Loucy (cell line): Measurements from ENCODE around the gene SLC35E1.

Experiments used
- H2AFZ ChIP-seq: fragments of 200-600 bp; sonication (generic); 2 replicates; pipeline ENCODE4 v1.6.0; 2016; ENCODE audit warnings: antibody characterized with exemption, mild to moderate bottlenecking, low read length, moderate library complexity
- H3F3A ChIP-seq: fragments of 200-600 bp; 2 replicates; pipeline ENCODE4 v1.6.0; 2016; ENCODE audit warnings: antibody characterized with exemption, low read depth, mild to moderate bottlenecking
- H3K27me3 ChIP-seq: fragments of 200-600 bp; sonication (generic); 2 replicates; pipeline ENCODE4 v1.6.1; 2014; ENCODE audit warnings: low read length, mild to moderate bottlenecking; ENCODE audit not compliant: insufficient read depth, poor library complexity, severe bottlenecking
- H3K36me3 ChIP-seq: fragments of 200-600 bp; sonication (generic); 2 replicates; pipeline ENCODE4 v1.6.1; 2016; ENCODE audit warnings: low read length; ENCODE audit not compliant: insufficient read depth
- H3K4me1 ChIP-seq: fragments of 200-600 bp; sonication (generic); 2 replicates; pipeline ENCODE4 v1.5.1; 2014; ENCODE audit warnings: low read length, mild to moderate bottlenecking; ENCODE audit not compliant: insufficient read depth, poor library complexity, severe bottlenecking
- H3K4me2 ChIP-seq: fragments of 200-600 bp; sonication (generic); 2 replicates; pipeline ENCODE4 v1.6.0; 2014; ENCODE audit warnings: antibody characterized with exemption, low read length, low read depth, mild to moderate bottlenecking; ENCODE audit not compliant: poor library complexity, severe bottlenecking
- H3K4me3 ChIP-seq: fragments of 200-600 bp; sonication (generic); 2 replicates; pipeline ENCODE4 v1.5.1; 2014; ENCODE audit warnings: low read length, mild to moderate bottlenecking, mixed read lengths; ENCODE audit not compliant: poor library complexity, severe bottlenecking
- H3K79me2 ChIP-seq: fragments of 200-600 bp; sonication (generic); 2 replicates; pipeline ENCODE4 v1.6.1; 2014; ENCODE audit warnings: low read length; ENCODE audit not compliant: insufficient read depth
- H3K9ac ChIP-seq: fragments of 200-600 bp; sonication (generic); 2 replicates; pipeline ENCODE4 v1.6.0; 2014; ENCODE audit warnings: mild to moderate bottlenecking, low read depth, low read length, moderate library complexity; ENCODE audit not compliant: poor library complexity, severe bottlenecking
- H3K9me2 ChIP-seq: fragments of 200-600 bp; sonication (generic); replicated peaks from 2 replicates; pipeline ENCODE4 v1.6.1; 2016; ENCODE audit warnings: low read depth, low read length, mixed read lengths
- H3K9me3 ChIP-seq: fragments of 200-600 bp; sonication (generic); 2 replicates; pipeline ENCODE4 v1.6.1; 2014; ENCODE audit warnings: mild to moderate bottlenecking, antibody characterized with exemption, low read length, low read depth; ENCODE audit not compliant: insufficient read depth
- H4K20me1 ChIP-seq: fragments of 200-600 bp; sonication (generic); 2 replicates; pipeline ENCODE4 v1.6.0; 2014; ENCODE audit warnings: antibody characterized with exemption, low read length, mild to moderate bottlenecking; ENCODE audit not compliant: insufficient read depth, poor library complexity, severe bottlenecking
- EZH2phosphoT487 ChIP-seq: fragments of 200-600 bp; IDR thresholded peaks from 2 replicates; pipeline ENCODE4 v1.6.1; 2018; ENCODE audit warnings: antibody characterized with exemption, mild to moderate bottlenecking, moderate library complexity, borderline replicate concordance
- TF ChIP-seq, protein P1 (sequence below): fragments of 200-600 bp; sonication (generic); conservative IDR thresholded peaks from 2 replicates; pipeline ENCODE4 v1.5.1; 2014; ENCODE audit warnings: mild to moderate bottlenecking, antibody characterized with exemption, low read length

The SLC35E1 gene

DNA sequence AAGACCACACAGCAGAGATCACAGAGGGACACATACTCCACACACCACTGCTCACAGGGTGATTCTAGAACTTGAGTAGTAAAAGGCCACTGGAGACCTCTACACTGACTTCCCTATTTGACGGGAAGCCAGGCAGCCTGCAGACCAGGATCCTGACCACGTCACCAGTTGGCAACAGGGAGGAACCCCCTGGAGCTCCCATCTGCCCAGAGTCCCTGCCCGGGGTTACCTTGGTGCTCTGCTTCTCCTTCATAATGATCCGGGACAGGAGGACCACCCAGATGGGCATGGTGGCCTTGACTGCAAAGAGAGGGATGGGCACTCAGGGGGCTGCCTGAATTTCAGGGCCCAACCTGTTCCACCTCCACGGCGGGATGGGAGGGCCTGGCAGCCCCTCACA lies 932 bp downstream of the SLC35E1 start:
- peaks cover 13% of the 10 kb centered on the region for H3F3A ChIP-seq
- no peak overlapping the region; the same call in 1 of the 2 replicates for H2AFZ ChIP-seq
- peaks cover 48% of the 10 kb centered on the region for H3K4me1 ChIP-seq
- H3K4me2 ChIP-seq: peak overlapping the region; percentile 88
- peaks cover 30% of the 10 kb centered on the region; the same call in 1 of the 2 replicates for H3K36me3 ChIP-seq
- H3K9ac ChIP-seq: peak overlapping the region; percentile 78
- H3K79me2 ChIP-seq: peaks cover 86% of the 10 kb centered on the region
- H3K9me3 ChIP-seq: no peaks in the 10 kb centered on the region
- H3K27me3 ChIP-seq: no peaks in the 10 kb centered on the region
- peaks cover 28% of the 10 kb centered on the region for H4K20me1 ChIP-seq
- H3K4me3 ChIP-seq: peak overlapping the region; percentile 89
- TF ChIP-seq EZH2phosphoT487: no peak
- TF ChIP-seq, protein P1, sequence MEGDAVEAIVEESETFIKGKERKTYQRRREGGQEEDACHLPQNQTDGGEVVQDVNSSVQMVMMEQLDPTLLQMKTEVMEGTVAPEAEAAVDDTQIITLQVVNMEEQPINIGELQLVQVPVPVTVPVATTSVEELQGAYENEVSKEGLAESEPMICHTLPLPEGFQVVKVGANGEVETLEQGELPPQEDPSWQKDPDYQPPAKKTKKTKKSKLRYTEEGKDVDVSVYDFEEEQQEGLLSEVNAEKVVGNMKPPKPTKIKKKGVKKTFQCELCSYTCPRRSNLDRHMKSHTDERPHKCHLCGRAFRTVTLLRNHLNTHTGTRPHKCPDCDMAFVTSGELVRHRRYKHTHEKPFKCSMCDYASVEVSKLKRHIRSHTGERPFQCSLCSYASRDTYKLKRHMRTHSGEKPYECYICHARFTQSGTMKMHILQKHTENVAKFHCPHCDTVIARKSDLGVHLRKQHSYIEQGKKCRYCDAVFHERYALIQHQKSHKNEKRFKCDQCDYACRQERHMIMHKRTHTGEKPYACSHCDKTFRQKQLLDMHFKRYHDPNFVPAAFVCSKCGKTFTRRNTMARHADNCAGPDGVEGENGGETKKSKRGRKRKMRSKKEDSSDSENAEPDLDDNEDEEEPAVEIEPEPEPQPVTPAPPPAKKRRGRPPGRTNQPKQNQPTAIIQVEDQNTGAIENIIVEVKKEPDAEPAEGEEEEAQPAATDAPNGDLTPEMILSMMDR: no peak
- no peaks in the 10 kb centered on the region for H3K9me2 ChIP-seq

DNA sequence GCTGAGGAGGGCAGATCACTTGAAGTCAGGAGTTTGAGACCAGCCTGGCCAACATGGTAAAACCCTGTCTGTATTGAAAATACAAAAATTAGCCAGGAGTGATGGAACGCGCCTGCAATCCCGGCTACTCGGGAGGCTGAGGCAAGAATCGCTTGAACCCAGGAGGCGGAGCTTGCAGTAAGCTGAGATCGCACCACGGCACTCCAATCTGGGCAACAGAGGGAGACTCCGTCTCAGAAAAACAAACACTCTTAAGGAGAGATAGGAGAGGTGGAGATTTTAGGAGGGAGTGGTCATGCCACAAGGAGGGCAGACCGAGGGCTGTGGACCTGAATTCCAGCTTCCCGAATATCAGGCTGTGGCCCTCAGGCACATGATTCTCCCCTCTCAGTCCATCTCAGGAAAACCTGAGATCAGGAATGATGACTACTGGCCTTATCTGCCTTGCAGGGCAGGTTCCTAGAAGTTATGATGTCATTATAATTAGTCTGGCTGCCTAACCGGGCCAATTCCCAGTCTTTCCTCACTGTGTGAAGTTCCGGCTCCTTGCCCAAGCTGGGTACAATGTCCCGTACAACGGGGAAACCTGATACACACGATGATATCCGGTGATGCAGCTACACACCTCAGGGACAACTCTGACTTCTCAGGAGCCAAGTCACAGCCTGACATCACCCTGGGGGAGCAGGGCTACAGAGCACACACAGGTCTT lies 2.5 kb downstream of the SLC35E1 start:
- H3K36me3 ChIP-seq: peaks cover 18% of the 10 kb centered on the region; the same call in 1 of the 2 replicates
- H3K27me3 ChIP-seq: no peaks in the 10 kb centered on the region
- peaks cover 75% of the 10 kb centered on the region for H3K79me2 ChIP-seq
- TF ChIP-seq EZH2phosphoT487: no peak
- TF ChIP-seq, protein P1: no peak
- H3K9ac ChIP-seq: peak overlapping the region; percentile 13
- H3K4me3 ChIP-seq: peak overlapping the region; percentile 89
- peaks cover 16% of the 10 kb centered on the region for H3F3A ChIP-seq
- peaks cover 25% of the 10 kb centered on the region for H4K20me1 ChIP-seq
- H3K9me2 ChIP-seq: no peaks in the 10 kb centered on the region
- peaks cover 55% of the 10 kb centered on the region for H3K4me1 ChIP-seq
- H3K9me3 ChIP-seq: no peaks in the 10 kb centered on the region
- no peak overlapping the region for H2AFZ ChIP-seq
- peak overlapping the region; percentile 88 for H3K4me2 ChIP-seq

DNA sequence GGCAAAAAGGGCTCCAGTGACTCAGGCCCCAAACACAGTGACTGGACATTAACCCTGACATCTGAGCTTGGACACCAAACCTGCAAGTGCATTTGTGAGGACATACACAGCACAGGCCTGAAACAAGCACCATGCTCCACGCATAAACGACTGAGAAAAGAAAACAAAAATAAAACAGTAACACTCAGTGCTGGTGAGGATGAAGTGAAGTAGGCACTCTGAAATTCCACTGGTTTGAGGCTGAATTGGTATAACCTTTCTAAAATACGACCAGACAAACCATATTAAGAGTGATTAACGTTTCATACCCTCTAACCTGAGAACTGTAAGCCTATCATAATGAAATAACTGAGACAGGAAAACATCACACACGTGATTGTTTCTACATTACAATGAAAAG lies 5.5 kb downstream of the SLC35E1 start:
- peaks cover 4% of the 10 kb centered on the region for H4K20me1 ChIP-seq
- peaks cover 16% of the 10 kb centered on the region for H3F3A ChIP-seq
- peak overlapping the region; percentile 57 for H3K4me3 ChIP-seq
- no peak overlapping the region for H2AFZ ChIP-seq
- peak overlapping the region; percentile 87 for H3K4me2 ChIP-seq
- H3K9ac ChIP-seq: peak overlapping the region; percentile 72
- peaks cover 42% of the 10 kb centered on the region for H3K4me1 ChIP-seq
- no peaks in the 10 kb centered on the region for H3K9me3 ChIP-seq
- no peaks in the 10 kb centered on the region for H3K27me3 ChIP-seq
- no peaks in the 10 kb centered on the region for H3K9me2 ChIP-seq
- no peak for TF ChIP-seq EZH2phosphoT487
- TF ChIP-seq, protein P1: no peak
- peaks cover 53% of the 10 kb centered on the region for H3K79me2 ChIP-seq
- H3K36me3 ChIP-seq: peaks cover 28% of the 10 kb centered on the region; the same call in 1 of the 2 replicates
